OCI-LY3 (cell line): Measurements from ENCODE around the gene WDR45.

Source experiments
- H2AFZ ChIP-seq: fragments of 200-600, 300-600 bp; shearing (Covaris generic); 2 replicates; pipeline ENCODE4 v1.6.0; 2014; ENCODE audit warnings: antibody characterized with exemption, low read depth, low read length
- H3K27ac ChIP-seq: fragments of 200-600, 300-600 bp; sonication (generic); 2 replicates; pipeline ENCODE4 v1.5.1; 2014; ENCODE audit warnings: mild to moderate bottlenecking, low read length, moderate library complexity, mixed read lengths
- H3K27me3 ChIP-seq: fragments of 200-600, 300-600 bp; sonication (generic); 2 replicates; pipeline ENCODE4 v1.6.1; 2014; ENCODE audit warnings: low read depth, low read length, mixed read lengths
- H3K36me3 ChIP-seq: fragments of 200-600, 300-600 bp; sonication (generic); replicated peaks from 2 replicates; pipeline ENCODE3; 2014; ENCODE audit warnings: low read depth, low read length, mixed read lengths
- H3K4me1 ChIP-seq: fragments of 300-600, 200-600 bp; sonication (generic); 2 replicates; pipeline ENCODE4 v1.6.1; 2014; ENCODE audit warnings: low read length, mixed read lengths
- H3K4me2 ChIP-seq: fragments of 200-600, 300-600 bp; sonication (generic); 2 replicates; pipeline ENCODE4 v1.6.1; 2014; ENCODE audit warnings: low read length, mixed read lengths
- H3K4me3 ChIP-seq: fragments of 300-600, 200-600 bp; sonication (generic); 2 replicates; pipeline ENCODE4 v1.5.1; 2014; ENCODE audit warnings: antibody characterized with exemption, mild to moderate bottlenecking, low read length, moderate library complexity
- H3K79me2 ChIP-seq: fragments of 300-600, 200-600 bp; shearing (Covaris generic); 2 replicates; pipeline ENCODE4 v1.6.1; 2014; ENCODE audit warnings: mild to moderate bottlenecking, low read length, mixed read lengths
- H3K9ac ChIP-seq: fragments of 300-600, 200-600 bp; shearing (Covaris generic); 2 replicates; pipeline ENCODE4 v1.6.0; 2014; ENCODE audit warnings: mild to moderate bottlenecking, low read length, moderate library complexity
- H3K9me3 ChIP-seq: fragments of 200-600, 300-600 bp; shearing (Covaris generic); 2 replicates; pipeline ENCODE4 v1.6.1; 2014; ENCODE audit warnings: low read length, mixed read lengths; ENCODE audit not compliant: insufficient read depth
- H4K20me1 ChIP-seq: fragments of 200-600, 300-600 bp; sonication (generic); 2 replicates; pipeline ENCODE4 v1.6.1; 2016; ENCODE audit warnings: low read length, mixed read lengths; ENCODE audit not compliant: insufficient read depth
- CTCF ChIP-seq: fragments of 200-600, 300-600 bp; sonication (generic); IDR thresholded peaks from 2 replicates; pipeline ENCODE4 v1.5.1; 2014; ENCODE audit warnings: antibody characterized with exemption, low read length, low read depth
- EZH2phosphoT487 ChIP-seq: fragments of 200-600 bp; shearing (Covaris generic); IDR thresholded peaks from 2 replicates; pipeline ENCODE4 v1.6.1; 2018; ENCODE audit warnings: antibody characterized with exemption, mixed run types, low read depth

WDR45 gene

DNA sequence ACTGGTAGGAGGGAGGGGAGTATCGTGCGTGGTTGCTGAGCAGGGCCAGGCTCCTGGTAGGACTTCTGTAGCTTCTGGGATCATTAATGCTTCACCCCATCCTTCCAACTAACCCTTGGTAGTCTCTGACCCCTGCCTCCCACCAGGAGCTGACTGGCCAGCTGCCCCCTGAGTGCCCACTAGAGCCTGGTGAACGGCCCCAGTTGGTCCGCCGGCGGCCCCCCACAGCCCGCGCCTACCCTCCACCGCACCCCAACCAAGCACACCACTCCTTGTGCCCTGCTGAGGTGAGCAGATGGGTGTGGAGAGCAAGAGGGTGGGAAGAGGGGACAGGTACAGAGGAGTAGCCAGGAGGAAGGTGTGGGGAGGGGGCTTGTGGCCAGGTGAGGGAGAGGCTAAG is 16.0 kb downstream of the WDR45 start:
- H3K27me3 ChIP-seq, result no peaks in the 10 kb centered on the region
- no peaks in the 10 kb centered on the region for H3K36me3 ChIP-seq
- H4K20me1 ChIP-seq, result no peaks in the 10 kb centered on the region
- H3K9me3 ChIP-seq, result no peaks in the 10 kb centered on the region
- no peak overlapping the region for H3K4me3 ChIP-seq
- no peak overlapping the region for H2AFZ ChIP-seq
- H3K79me2 ChIP-seq, result no peaks in the 10 kb centered on the region
- no peak overlapping the region for H3K4me2 ChIP-seq
- no peak for TF ChIP-seq EZH2phosphoT487
- TF ChIP-seq CTCF, result no peak
- no peak overlapping the region for H3K27ac ChIP-seq
- H3K4me1 ChIP-seq, result no peaks in the 10 kb centered on the region
- no peak overlapping the region for H3K9ac ChIP-seq

DNA sequence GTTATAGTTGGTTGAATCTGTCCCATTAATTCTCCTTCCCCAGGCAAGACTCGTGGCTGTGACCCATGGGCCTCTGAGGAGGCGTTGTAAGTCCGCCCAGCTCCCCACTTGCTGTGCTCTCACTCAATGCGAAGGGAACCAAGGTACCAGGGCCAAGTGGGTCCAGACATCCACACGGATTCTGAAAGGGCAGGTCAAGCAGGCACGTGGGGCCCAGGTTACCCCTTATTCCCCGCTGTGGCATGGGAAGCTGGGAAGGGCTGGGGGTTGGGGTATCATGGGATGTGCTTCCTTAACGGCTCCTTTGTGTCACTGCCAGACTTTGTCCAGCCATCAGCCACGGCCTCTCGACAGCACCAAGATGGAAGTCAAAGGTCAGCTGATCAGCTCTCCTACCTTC is 17.8 kb downstream of the WDR45 start:
- no peaks in the 10 kb centered on the region for H3K9me3 ChIP-seq
- H3K36me3 ChIP-seq, result no peaks in the 10 kb centered on the region
- no peak overlapping the region for H3K9ac ChIP-seq
- no peak overlapping the region for H2AFZ ChIP-seq
- no peak overlapping the region for H3K4me2 ChIP-seq
- no peaks in the 10 kb centered on the region for H3K79me2 ChIP-seq
- TF ChIP-seq EZH2phosphoT487, result no peak
- TF ChIP-seq CTCF, result no peak
- no peak overlapping the region for H3K4me3 ChIP-seq
- H3K4me1 ChIP-seq, result no peaks in the 10 kb centered on the region
- H3K27me3 ChIP-seq, result no peaks in the 10 kb centered on the region
- no peaks in the 10 kb centered on the region for H4K20me1 ChIP-seq
- H3K27ac ChIP-seq, result no peak overlapping the region

DNA sequence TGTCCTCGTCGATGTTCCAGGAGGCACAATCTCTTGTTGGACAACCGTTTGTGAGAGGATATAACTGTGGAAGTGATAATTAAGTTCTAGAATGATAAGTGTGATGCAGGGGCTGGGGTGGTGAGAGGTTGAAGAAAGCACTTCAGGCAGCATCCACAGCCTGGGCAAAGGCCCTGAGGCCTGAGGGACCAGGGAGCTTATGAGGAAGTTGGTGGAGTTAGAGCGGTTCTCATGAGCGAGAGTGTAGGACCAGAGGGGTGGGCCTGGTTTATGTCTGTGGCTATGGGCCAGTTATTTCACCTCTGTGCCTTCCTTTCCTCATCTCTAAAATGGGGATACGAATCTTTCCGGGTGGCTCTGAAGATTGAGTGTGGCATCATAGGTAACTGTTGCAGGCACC is 18.2 kb downstream of the WDR45 start:
- Histone ChIP-seq H3K27me3 (no peaks in the 10 kb centered on the region), H2AFZ (no peak overlapping the region), H3K9ac (no peak overlapping the region), H3K36me3 (no peaks in the 10 kb centered on the region), H3K4me3 (no peak overlapping the region), H3K4me2 (no peak overlapping the region), H3K27ac (no peak overlapping the region), H3K9me3 (no peaks in the 10 kb centered on the region), H3K79me2 (no peaks in the 10 kb centered on the region), H3K4me1 (no peaks in the 10 kb centered on the region), H4K20me1 (no peaks in the 10 kb centered on the region)
- TF ChIP-seq CTCF, result no peak
- no peak for TF ChIP-seq EZH2phosphoT487

DNA sequence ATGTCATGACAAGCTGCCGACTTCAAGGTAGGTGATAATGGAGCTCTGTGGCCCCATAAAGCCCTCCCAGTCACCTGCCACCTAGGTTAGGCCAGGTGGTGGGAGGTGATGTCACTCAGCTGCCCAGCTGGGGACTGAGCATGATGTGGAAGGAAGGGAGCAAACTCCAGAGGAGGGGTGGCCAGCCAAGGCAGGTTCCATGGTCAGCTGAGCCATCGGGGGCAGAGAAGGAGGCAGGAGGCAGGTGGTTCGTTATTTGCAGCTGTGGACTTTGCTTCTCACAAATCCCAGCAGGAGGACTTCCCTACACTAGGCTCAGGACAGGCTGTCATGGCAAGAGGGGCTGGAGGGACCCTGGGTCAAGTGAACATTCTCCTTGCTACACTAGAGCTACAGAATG is 18.8 kb downstream of the WDR45 start:
- Histone ChIP-seq H3K27ac (no peak overlapping the region), H3K9me3 (no peaks in the 10 kb centered on the region), H3K27me3 (no peaks in the 10 kb centered on the region), H3K36me3 (no peaks in the 10 kb centered on the region), H3K79me2 (no peaks in the 10 kb centered on the region), H3K9ac (no peak overlapping the region), H2AFZ (no peak overlapping the region), H3K4me3 (no peak overlapping the region), H3K4me1 (no peaks in the 10 kb centered on the region), H3K4me2 (no peak overlapping the region), H4K20me1 (no peaks in the 10 kb centered on the region)
- TF ChIP-seq EZH2phosphoT487, result no peak
- no peak for TF ChIP-seq CTCF
